ENCODE data around the gene NALCN.

Gene NALCN

DNA sequence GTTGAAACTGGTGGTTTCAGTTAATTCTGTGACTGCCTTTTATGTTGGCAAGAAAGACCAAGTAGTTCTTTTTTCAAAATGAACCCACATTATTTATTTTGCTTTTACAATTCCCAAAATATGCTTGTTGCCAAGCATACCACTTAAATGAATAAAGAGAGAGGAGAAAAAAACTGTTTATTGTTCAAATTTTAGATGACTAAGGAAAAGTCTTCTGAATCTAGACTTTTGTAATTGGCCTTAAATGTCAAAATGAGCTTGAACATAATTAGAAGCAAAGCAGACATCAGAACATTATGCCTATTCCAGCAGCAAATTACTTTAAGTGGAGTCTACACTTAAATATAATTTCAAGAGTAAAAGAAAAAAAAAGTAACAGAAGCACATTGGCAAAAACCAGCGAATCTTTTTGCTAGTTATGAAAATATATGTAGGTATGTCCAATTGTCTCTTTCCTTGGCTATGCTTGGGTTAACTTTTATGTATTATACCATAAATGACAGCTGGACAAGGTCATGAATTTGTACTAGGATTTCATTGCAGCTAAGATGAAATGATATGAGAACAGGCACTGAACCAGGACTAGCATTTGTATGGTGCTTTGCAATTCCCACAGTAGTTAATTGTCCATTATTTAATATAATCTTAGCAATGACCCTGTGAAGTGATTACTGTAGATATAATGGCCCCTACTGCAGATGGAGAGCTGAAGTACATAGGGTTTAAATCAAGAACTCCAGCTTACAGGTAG, 211.9 kb downstream of the NALCN start:
- DNase-seq (ENCODE audit: low spot score) = no peak

DNA sequence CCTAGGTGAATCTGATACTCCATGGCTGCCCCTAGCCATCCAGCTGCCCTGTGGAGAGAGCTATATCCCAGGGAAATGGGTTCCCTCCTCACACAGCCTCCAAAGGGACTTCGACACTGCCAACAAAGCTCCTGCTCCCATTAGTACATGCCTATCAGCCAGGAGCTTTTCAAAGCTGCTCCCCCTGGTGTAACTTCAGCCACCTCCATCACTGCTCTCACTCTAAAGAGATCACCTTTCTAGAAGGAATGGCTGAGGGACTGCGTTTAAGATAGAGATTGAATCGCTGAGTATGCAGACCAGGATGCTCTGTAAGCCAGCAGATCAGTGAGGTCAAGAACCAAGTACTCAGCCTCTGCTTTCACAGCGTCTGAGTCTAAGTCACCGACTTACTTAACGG, 213.7 kb downstream of the NALCN start:
- DNase-seq (ENCODE audit: low spot score) = peak; percentile 33

DNA sequence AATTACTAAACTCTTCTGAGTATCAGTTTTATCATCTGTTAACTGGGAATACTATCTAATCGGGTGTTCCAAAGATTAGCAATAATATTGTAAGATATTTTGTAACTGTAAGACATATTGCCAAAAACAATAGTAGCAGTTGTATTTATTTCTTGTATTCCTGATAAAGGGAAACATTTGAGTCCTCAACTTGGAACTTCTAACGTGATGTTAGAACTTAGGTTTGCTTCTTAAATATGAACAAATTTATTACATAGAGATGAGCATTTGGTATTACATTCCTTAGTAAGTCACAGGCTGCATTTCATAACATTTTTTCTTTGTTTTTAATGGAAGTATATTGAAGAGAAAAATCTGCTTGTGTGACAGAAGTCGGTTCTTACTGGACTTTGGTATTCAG, 225.3 kb downstream of the NALCN start:
- no peak for DNase-seq (ENCODE audit: low spot score)

DNA sequence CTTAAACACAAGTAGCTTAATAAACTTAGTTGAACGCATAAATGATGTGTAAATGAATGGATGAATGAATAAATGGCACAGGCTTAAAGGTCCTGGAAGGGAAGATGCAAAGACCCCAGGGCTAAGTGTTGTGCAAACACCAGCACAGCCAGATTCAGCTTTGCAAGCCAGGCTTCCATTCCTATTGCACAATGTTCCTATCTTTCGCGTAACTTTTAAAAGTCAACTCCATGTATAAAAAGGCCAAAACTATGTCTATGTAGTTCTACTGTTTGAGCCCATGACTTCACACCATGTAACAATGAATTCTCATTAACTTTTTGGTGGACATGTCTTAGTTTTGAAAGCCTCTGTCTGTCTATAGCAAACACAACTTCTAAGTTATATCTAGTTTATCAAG, 226.0 kb downstream of the NALCN start:
- no peak for DNase-seq (ENCODE audit: low spot score)

DNA sequence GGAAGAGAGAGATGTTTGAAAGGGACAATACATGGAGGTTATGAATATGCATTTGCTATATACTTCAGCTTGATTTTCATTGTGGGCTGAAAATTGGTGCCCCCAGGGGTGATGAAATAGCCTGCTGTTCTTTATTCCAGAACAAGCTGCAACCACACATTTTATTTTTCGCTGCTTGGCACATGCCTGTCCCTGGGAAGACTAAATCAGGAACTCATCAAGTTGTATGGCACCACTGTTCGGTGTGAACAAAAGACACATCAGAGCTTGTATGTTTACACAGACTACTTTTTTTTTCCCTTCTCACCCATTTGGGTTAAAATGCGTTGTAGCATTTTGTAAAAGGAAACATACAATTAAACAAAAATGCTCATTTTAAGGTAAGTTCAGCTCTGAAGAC, 230.7 kb downstream of the NALCN start:
- no peak for DNase-seq (ENCODE audit: low spot score)

DNA sequence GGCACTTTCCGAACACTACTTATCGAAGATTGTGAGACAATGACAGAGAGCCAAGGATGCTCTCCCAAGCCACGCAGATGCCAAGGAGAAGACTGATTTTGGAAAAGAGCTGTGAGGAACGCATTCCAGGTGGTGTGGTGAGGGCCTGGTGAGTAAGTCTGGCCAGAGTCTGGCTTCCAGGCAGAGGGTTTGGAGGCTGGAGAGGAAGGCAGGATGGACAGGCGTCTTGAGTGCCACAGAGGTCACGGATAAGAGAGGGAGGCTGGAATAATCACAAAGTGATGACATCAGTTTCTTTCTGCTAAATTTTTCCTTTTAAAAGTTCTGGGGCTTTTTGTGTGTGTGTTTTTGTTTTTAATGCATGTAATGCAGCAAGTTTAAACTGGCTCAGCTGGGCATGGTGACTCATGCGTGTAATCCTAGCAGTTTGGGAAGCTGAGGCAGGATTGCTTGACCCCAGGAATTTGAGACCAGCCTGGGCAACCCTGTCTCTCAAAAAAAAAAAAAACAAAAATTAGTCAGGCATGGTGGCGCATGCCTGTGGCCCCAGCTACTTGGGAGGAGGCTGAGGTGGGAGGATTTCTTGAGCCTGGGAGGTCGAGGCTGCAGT, 235.1 kb downstream of the NALCN start:
- no peak for DNase-seq (ENCODE audit: low spot score)

DNA sequence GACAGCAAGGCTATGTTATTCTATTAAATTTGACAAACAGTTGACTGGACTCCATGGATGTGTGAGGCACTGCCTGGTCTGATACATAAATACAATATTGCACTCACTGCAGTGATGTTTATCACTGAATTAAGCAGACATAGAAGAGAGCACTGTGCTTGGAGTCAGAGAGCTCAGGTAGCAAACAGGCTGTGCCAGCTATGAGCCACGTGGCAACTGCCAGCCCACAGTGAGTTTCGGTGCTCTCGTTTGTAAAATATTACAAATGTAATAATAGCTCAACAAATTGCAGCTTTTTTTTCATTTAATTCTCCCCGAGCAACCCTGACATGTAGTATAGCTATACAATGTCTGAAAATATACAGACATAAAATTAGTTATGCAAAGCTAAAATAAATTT, 237.3 kb downstream of the NALCN start:
- no peak for DNase-seq (ENCODE audit: low spot score)

DNA sequence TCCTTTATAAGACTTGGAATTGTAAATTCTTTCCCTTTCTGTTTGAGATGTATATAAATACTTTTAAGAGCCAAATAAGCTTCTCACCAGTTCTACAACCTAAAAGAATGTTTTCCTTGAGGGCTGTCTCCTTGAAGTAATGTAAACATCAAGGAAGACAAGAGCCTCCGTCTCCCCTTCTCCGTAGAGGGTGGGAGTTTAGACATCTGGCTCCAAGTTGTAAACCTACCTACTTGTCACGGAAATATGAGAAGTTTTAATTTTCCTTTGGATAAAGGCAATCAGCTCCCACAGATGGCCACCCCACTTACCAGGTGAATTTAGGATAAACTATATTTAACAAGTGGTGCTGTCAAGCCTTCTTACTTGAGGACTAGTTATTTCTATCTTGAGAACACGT, 237.9 kb downstream of the NALCN start:
- no peak for DNase-seq (ENCODE audit: low spot score)

DNA sequence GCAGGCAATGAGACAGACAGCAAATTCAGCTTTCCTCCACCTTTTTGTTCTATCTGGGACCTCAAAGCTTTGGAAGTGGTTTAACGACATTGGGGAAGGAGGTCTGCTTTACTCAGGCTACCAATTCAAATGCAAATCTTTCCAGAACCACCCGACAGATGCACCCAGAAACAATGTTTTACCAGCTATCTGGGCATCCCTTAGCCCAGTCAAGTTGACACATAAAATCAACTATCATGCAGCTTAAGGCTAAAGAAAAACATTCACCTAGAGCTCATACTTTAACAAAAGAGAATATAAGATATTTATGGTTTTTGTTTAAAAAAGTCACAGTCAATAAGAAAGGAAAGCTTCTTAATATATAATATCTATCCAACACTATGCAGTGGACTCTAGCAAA, 246.0 kb downstream of the NALCN start:
- no peak for DNase-seq (ENCODE audit: low spot score)

DNA sequence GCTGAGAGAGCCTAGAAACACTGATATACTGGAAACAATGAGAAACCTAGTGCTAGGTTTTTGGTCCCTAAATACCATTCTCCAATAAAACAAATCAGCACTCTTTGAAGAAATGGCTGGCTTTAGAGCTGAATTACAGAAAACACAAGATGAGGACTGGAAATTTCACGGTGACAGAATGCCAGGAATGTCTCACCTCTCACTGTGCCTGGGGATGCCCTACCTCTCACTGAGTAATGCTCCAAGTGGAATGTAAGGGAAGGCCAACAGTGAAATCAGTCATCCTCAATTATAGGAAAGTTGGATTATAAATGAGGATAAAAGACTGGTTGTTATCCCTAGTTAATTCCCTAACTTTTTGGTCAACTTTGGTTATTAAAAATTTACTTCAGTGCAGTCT, 259.0 kb downstream of the NALCN start:
- DNase-seq (ENCODE audit: low spot score) = peak; percentile 15

DNA sequence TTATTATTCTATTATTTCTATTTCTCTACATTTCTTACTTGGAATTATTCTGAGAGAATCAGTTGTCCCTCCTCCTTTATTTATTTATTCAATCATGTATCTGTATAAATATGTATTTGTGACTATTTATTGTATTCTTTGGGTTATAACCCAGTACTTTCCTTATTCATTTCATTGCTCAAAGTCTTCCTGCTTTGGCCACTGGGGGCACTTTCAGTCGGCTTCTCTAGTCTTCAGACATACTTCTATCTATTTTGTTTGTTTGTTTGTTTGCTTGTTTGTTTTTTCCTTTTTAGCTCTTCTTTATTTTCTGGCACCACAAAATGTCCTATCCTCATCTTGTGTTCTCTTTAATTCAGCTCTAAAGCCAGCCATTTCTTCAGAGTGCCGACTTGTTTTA, 260.4 kb downstream of the NALCN start:
- peak; percentile 16 for DNase-seq (ENCODE audit: low spot score)

DNA sequence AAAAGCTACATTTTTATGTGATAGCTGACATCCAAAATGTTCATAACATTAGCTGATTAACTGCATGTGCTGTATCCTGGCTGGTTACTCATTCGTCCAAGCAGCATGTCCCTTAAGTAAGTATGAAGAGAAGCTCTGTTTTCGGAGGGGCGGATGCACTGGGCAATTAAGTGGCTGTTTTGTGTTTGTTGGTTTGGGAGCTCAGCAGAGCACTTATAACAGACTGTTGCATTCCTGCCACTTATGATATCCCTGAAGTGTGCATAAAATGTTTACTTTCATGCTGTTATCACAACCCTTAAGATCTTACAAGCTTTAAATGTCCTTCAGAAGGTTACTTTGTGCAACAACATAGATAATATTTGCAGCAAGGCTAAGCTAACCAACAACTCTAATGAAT, 264.1 kb downstream of the NALCN start:
- no peak for DNase-seq (ENCODE audit: low spot score)

DNA sequence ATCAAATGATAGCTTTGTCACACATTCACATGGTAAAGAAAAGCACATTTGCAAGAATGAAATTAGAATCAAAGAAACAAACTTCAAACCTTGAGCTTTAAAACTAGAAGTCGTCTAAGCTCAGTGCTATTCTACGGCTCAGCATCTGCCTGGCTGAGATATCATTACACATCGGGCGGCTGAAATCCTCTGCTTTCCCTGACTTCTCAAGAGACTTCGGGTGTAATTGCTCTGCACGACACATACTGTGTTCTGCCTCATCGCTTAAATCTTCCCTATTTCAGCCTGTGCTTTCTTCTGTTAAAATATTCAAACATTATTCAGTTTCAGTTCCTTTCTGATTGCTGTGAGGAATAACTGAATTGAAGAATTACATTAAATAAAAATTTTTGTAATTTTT, 265.3 kb downstream of the NALCN start:
- DNase-seq (ENCODE audit: low spot score) = no peak

DNA sequence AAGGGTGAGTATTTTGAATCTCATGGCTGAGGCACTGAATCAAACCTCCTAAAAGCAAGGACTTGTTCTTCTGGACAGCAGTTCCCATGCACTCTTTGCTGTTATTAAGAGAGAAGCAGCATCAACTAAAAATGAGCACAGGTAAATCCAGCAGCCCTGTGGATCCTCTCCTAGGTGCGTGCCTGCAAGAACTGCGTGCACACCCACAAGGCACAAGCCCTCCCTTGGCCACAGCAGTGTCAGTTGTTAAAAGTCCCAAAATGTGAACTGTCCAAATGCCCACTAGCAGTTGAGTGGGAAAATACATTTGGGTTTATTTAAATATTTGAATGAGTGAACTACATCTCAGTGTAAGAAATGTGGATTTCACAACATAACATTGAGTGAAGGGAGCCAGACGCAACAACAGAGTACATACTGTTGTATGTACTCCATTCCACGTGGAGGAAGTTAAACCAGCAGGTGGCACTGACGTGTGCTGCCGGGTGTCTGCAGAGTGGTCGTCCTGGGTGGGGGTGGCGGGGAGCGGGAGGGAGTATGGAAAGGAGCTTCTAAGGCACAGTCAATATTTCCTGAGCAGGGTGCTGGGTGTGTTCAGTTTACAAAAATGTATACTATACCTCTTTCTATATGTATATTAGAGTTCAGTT, 266.4 kb downstream of the NALCN start:
- peak; percentile 48 for DNase-seq (ENCODE audit: low spot score)

DNA sequence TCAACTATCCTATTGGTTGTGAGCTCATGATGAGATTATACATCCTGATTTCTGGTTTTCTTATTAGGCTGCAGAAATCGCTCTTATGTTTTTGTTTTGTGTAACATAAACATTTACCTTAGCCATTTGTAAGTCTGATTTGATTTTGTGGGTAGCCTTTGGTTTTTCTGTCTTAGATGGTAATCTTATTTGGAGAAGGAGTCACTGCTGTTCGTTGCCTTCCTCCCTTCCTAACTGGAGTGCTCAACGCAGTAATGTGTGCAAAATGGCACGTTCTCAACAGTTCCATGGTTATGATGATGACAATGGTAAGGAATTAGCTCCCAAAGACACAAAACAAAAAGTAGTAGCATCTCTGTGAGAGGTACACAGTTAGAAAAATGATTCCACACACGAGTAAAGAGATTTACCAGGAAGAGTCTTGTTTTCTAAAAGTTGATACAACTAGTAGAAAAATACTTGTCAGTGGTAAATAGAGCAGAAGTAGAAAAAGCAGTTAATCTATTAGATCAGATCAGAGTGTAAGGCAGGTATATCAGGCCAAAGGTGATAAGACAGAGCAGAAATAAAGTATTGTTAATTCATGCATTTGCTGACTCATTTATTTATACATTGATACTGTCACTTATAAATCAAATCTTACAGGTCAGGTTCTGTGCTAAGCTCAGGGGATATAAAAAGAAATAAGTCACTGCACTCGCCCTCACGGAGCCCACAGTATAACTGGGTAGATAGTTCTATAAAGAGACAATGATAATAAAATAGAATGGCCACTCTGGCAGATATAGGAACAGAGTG, 270.0 kb downstream of the NALCN start:
- DNase-seq (ENCODE audit: low spot score) = no peak

DNA sequence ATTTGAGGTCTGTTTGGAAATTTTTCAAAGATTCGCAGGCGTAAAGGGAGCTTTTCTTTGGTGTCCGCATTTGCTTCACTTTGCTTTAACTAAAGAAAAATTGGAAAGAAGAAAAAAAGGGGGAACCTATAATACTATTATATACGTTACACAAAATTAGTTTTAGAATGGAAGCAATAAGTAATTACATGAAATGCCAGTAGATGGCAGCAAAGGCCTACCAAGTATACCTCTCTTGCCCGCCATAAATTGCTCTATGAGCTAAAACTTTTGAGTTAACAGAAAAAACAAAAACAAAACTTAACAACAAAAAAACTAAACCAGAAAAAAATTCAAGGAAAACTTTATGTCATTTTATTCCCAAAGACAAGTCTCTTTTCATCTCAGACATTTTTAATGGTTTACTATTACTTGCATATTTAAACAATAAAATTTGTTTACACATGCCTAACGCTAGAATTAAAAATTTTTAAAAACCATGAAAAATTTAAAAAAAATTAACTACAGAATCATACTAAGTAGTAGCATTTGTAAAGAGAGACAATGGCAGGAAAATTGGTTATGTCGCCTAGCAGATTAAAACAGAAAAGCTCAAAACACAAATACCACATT, 271.4 kb downstream of the NALCN start:
- DNase-seq (ENCODE audit: low spot score) = peak; percentile 37

DNA sequence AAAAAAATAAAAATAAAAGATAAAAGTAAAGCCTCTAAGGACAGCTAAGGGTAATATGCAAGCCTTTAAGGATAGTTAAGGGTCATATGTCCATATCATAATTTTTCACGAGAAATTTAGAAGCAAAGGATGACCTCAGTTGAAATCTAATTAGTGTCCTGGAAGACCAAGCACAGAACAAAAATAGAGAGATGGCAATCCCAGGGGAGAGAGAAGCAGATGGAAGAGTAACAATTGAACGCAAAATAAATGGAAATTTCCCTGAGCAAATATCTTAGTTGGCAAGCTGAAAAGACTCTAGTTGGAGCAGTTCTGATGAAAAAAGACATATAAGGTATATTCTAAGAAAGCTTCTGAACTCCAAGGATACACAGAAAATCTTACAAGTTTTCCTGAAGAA, 275.4 kb downstream of the NALCN start:
- DNase-seq (ENCODE audit: low spot score) = no peak

DNA sequence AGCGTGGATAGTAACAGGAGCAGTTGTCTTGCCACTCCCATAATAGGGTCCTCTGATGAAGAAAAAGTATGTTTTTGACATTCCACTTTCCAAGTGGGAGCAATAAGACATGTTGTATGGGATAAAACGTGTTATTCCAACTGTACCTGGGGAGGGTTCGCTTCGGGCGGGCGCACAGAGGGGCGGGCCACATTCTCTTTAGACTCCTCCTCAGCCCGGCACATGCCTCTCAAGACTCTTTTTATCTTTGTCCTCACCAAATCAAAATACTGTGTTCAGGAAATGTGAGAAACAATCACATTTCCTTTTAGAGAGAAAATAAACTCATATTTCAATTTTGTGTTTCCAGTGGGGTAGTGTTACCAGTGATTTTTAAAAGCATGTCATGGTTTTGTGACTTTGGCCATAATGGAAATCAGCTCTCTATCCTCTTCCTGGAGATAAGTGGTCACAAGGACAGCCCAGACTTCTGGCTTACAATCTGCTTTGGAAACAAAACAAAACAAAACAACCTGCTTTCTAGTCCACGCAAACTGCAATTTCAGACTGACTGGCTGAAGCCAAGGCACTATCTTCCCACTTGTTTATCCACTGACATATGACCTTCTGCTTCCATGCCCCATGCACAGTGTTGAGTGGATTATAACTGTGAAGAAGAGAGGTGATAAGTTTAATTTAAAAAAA, 276.1 kb downstream of the NALCN start:
- DNase-seq (ENCODE audit: low spot score) = no peak

DNA sequence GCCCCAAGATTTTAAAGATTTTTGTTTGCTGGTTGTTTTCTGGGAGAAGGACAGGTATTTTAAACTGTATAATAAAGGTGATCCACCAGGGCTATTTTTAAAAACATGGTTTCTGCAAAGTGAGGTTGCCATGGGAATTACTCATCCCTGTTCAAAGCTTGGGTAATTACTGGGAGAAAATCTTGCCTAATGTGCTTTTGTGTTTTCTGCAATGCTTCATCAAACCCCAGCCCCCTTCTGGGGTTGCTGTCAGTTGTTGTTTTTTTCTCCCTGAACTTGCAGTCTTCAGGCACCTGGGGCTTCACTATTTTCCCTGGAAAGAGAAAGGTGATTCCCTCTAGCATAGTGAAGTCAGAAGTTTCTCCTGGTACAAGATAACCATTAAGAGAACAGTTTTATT, 277.2 kb downstream of the NALCN start:
- DNase-seq (ENCODE audit: low spot score) = no peak

DNA sequence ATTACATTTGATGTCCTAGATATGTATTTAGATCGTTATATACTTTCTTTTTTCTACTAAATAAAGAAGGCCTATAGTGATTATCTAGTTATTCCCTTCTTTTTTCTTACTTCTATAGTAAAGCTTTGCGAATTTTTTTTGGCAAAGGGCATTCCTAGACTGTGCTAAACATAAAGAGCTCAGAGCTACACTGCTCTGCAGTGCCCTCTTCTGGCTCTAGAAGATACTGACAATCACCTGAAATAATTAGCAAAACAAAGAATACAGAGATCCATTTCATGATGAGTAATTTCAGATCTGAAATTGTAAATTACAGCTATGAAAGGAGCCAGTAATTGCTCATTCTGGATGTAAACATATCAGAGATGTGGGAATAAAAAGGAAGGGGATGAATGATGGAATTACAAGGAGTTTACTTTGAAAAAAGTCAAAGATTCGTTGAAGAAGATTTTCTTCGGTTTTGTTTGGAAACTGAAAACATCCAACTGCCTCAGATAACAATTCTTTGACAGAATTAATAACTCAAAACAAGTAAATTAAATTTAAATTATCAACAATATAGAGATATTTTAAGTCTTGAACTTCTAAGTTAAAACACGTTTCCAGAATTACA, 288.5 kb downstream of the NALCN start:
- peak; percentile 60 for DNase-seq (ENCODE audit: low spot score)

DNA sequence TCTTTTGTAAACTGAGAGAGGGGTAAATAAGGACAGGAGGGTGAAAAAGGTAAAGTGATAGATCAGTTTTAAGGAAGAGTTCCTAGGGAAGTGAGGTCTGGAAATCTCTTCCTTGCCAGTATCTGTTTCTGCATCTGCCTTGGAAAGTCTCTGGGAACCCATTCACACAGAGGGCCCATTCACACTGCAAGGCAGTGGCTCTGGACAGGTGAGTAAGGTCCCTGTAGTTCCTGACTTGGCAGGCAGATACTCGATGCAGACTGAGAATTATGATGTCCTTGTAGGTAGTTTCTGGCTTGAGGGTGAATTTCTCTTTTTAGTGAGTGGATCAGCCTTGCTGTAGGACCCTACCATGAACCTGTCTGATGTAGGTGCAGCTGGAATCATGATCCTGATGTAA, 293.3 kb downstream of the NALCN start:
- no peak for DNase-seq (ENCODE audit: low spot score)
